Measurements from ENCODE around the gene ACMSD. TPM values are rescaled to one million over a fixed set of nuclear protein-coding genes. Genes with fewer than 3 reads are reported as not detected.

ACMSD gene
- polyA plus RNA-seq (2013) = not detected in 2 replicates

DNA sequence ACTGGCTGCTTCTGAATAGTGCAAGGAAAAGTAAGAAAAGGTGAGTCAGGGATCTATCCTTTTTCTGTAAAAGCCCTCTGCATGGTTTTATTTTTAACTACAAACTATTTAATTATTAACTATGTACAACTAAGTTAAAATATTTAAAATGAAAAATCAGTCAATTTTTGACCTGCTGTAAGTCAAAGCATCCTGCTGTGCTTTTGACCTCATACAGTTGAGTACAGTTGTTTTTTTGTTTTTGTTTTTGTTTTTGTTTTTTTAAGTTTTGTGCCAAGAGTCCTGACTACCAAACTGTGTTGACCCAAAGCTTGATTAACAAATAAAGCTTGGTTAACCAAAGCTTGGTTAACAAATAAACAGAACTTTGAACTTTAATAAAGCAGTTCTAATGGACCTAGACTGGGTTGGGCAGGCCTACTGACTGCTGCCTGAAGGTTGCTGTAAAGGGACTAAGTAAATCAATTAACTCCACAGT is at the start of gene ACMSD:
ACMSD (plus strand) TSS at position 474 of the 478 bp plus-strand sequence. CDS start 67 bp downstream, outside the sequence.
- Histone ChIP-seq H3K79me2 (ENCODE audit: control insufficient read depth, insufficient read depth, low read length, poor library complexity) (no peaks in the 10 kb centered on the region), H3K4ac (ENCODE audit: low read depth, low read length) (no peak within 1 kb of the TSS), H3K4me2 (ENCODE audit: low read length) (no peak within 1 kb of the TSS), H3K23ac (ENCODE audit: low read length) (no peak within 1 kb of the TSS), H2BK12ac (ENCODE audit: low read length) (no peak within 1 kb of the TSS), H3K27ac (ENCODE audit: low read depth, low read length) (no peak within 1 kb of the TSS), H3K14ac (ENCODE audit: low read length) (no peak within 1 kb of the TSS), H3K4me3 (ENCODE audit: low read depth, low read length) (no peak within 1 kb of the TSS), H4K12ac (ENCODE audit: low read depth, low read length) (no peak within 1 kb of the TSS), H3K9me3 (ENCODE audit: insufficient read depth, low read depth, low read length) (no peaks in the 10 kb centered on the region), H3K36me3 (ENCODE audit: control insufficient read depth in 1 of 2, insufficient read depth in 2 of 2, low read length in 2 of 2) (no peaks in the 10 kb centered on the region), H2AK5ac (ENCODE audit: low read length) (no peak within 1 kb of the TSS), H2BK5ac (ENCODE audit: low read depth, low read length, poor library complexity) (no peak within 1 kb of the TSS), H3K18ac (ENCODE audit: low read length) (no peak within 1 kb of the TSS), H3K9ac (ENCODE audit: low read length) (no peak within 1 kb of the TSS), H2AFZ (ENCODE audit: insufficient read depth, low read length, poor library complexity) (no peak within 1 kb of the TSS), H3K4me1 (ENCODE audit: control insufficient read depth in 1 of 2, insufficient read depth in 2 of 2, low read length in 2 of 2) (peaks cover 0 to 2% of the 10 kb centered on the region in 2 experiments), H4K8ac (ENCODE audit: low read depth, low read length) (no peak within 1 kb of the TSS), H4K91ac (ENCODE audit: low read depth, low read length) (no peak within 1 kb of the TSS), H2BK120ac (ENCODE audit: insufficient read depth, low read length, poor library complexity) (no peak within 1 kb of the TSS), H3K27me3 (ENCODE audit: insufficient read depth, low read length) (no peaks in the 10 kb centered on the region), H3K79me1 (ENCODE audit: low read length) (no peaks in the 10 kb centered on the region)
- no peak for DNase-seq

DNA sequence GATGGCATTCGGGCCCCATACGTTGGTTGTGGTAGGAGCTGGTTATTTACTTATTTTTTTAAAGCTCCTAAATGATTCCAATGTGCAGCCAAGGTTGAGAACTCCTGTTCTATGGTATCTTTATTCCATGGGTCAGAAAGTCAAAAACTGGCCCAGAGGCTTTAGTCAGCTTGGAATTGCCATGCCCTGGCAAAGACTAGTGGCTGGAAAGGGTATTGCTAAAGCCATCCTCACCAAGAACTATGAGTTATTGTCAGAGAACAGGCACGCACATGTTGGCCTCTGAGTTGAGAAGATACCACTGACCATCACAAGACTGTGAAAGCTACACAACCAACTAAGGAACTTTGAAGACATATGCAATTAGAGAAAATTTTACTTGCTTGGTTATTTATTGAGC is 47.9 kb upstream of the ACMSD start:
- no peaks in the 10 kb centered on the region for H3K36me3 ChIP-seq (ENCODE audit: control insufficient read depth in 1 of 2, insufficient read depth in 2 of 2, low read length in 2 of 2)
- no peak overlapping the region for H3K23ac ChIP-seq (ENCODE audit: low read length)
- H3K79me2 ChIP-seq (ENCODE audit: control insufficient read depth, insufficient read depth, low read length, poor library complexity) = no peaks in the 10 kb centered on the region
- H3K4me1 ChIP-seq (ENCODE audit: control insufficient read depth in 1 of 2, insufficient read depth in 2 of 2, low read length in 2 of 2) = no peaks in the 10 kb centered on the region
- H2AK5ac ChIP-seq (ENCODE audit: low read length) = no peak overlapping the region
- H2AFZ ChIP-seq (ENCODE audit: insufficient read depth, low read length, poor library complexity) = no peak overlapping the region
- H3K4ac ChIP-seq (ENCODE audit: low read depth, low read length) = no peak overlapping the region
- H3K4me2 ChIP-seq (ENCODE audit: low read length) = no peak overlapping the region
- H2BK12ac ChIP-seq (ENCODE audit: low read length) = no peak overlapping the region
- H4K91ac ChIP-seq (ENCODE audit: low read depth, low read length) = no peak overlapping the region
- H3K4me3 ChIP-seq (ENCODE audit: low read depth, low read length) = no peak overlapping the region
- H3K79me1 ChIP-seq (ENCODE audit: low read length) = no peaks in the 10 kb centered on the region
- no peak overlapping the region for H3K14ac ChIP-seq (ENCODE audit: low read length)
- no peak overlapping the region for H3K9ac ChIP-seq (ENCODE audit: low read length)
- no peak overlapping the region for H2BK5ac ChIP-seq (ENCODE audit: low read depth, low read length, poor library complexity)
- no peak overlapping the region for H4K12ac ChIP-seq (ENCODE audit: low read depth, low read length)
- no peak overlapping the region for H3K18ac ChIP-seq (ENCODE audit: low read length)
- no peak overlapping the region for H4K8ac ChIP-seq (ENCODE audit: low read depth, low read length)
- DNase-seq = peak in 1 of 2 donors; percentile 8
- H3K9me3 ChIP-seq (ENCODE audit: insufficient read depth, low read depth, low read length) = no peaks in the 10 kb centered on the region
- H3K27me3 ChIP-seq (ENCODE audit: insufficient read depth, low read length) = no peaks in the 10 kb centered on the region
- no peak overlapping the region for H2BK120ac ChIP-seq (ENCODE audit: insufficient read depth, low read length, poor library complexity)
- H3K27ac ChIP-seq (ENCODE audit: low read depth, low read length) = no peak overlapping the region
- WGBS (ENCODE audit: extremely low coverage, insufficient coverage, insufficient read length) = no CpG with 5 or more reads among the region's 3 CpGs

DNA sequence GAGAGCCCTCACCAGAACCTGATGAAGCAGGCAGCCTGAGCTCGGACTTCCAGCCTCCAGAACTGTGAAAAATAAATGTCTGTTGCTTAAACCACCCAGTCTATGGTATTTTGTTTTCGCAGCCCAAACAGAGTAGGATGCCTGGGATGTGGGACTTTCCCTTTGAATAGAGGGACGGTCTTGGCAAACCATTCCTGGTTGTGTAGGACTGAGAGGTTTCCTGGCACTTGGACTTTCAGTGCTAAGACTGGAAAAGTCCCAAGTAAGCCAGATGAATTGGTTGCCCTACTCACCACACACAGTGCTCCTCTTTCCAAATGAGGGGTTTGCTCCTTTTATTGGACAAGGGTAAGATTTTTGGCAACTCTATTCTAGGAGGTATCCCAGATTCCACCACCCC is 46.8 kb upstream of the ACMSD start:
- H3K4me3 ChIP-seq (ENCODE audit: low read depth, low read length) = no peak overlapping the region
- H2BK5ac ChIP-seq (ENCODE audit: low read depth, low read length, poor library complexity) = no peak overlapping the region
- H3K9me3 ChIP-seq (ENCODE audit: insufficient read depth, low read depth, low read length) = no peaks in the 10 kb centered on the region
- no peak overlapping the region for H2BK12ac ChIP-seq (ENCODE audit: low read length)
- H4K91ac ChIP-seq (ENCODE audit: low read depth, low read length) = no peak overlapping the region
- no peak overlapping the region for H3K27ac ChIP-seq (ENCODE audit: low read depth, low read length)
- no peak for DNase-seq
- H3K4ac ChIP-seq (ENCODE audit: low read depth, low read length) = no peak overlapping the region
- no peak overlapping the region for H2BK120ac ChIP-seq (ENCODE audit: insufficient read depth, low read length, poor library complexity)
- no peak overlapping the region for H3K9ac ChIP-seq (ENCODE audit: low read length)
- H3K79me1 ChIP-seq (ENCODE audit: low read length) = no peaks in the 10 kb centered on the region
- no peak overlapping the region for H3K18ac ChIP-seq (ENCODE audit: low read length)
- no CpG with 5 or more reads among the region's 3 CpGs for WGBS (ENCODE audit: extremely low coverage, insufficient coverage, insufficient read length)
- H3K4me2 ChIP-seq (ENCODE audit: low read length) = no peak overlapping the region
- no peak overlapping the region for H2AK5ac ChIP-seq (ENCODE audit: low read length)
- H4K8ac ChIP-seq (ENCODE audit: low read depth, low read length) = no peak overlapping the region
- H3K14ac ChIP-seq (ENCODE audit: low read length) = no peak overlapping the region
- no peaks in the 10 kb centered on the region for H3K36me3 ChIP-seq (ENCODE audit: control insufficient read depth in 1 of 2, insufficient read depth in 2 of 2, low read length in 2 of 2)
- H3K4me1 ChIP-seq (ENCODE audit: control insufficient read depth in 1 of 2, insufficient read depth in 2 of 2, low read length in 2 of 2) = no peaks in the 10 kb centered on the region
- no peak overlapping the region for H2AFZ ChIP-seq (ENCODE audit: insufficient read depth, low read length, poor library complexity)
- no peaks in the 10 kb centered on the region for H3K27me3 ChIP-seq (ENCODE audit: insufficient read depth, low read length)
- peak overlapping the region; percentile 61 for H3K23ac ChIP-seq (ENCODE audit: low read length)
- H3K79me2 ChIP-seq (ENCODE audit: control insufficient read depth, insufficient read depth, low read length, poor library complexity) = no peaks in the 10 kb centered on the region
- H4K12ac ChIP-seq (ENCODE audit: low read depth, low read length) = no peak overlapping the region

DNA sequence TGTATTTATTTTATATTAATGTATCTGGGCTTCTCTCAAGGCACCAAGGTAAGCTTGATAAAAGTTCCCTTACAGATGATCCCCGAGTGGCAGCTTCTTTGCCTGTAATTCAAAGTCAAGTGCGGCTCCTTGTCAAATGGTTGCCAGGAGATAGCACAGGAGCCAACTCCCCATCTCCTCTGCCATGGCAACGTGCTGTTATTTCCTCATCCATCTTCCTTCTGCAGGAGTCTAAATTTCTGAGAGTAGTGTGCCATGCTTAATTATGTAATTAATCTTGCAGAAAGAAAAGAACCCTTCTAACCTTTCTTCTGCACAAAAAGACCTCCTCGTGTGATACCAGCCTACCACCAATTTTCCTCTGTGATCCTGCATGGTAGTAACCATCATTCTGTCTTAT is 46.2 kb upstream of the ACMSD start:
- no peak overlapping the region for H3K18ac ChIP-seq (ENCODE audit: low read length)
- no peak overlapping the region for H2AFZ ChIP-seq (ENCODE audit: insufficient read depth, low read length, poor library complexity)
- no peak overlapping the region for H4K12ac ChIP-seq (ENCODE audit: low read depth, low read length)
- H4K91ac ChIP-seq (ENCODE audit: low read depth, low read length) = no peak overlapping the region
- H3K9ac ChIP-seq (ENCODE audit: low read length) = no peak overlapping the region
- H2BK12ac ChIP-seq (ENCODE audit: low read length) = no peak overlapping the region
- H3K4ac ChIP-seq (ENCODE audit: low read depth, low read length) = no peak overlapping the region
- no peak overlapping the region for H3K14ac ChIP-seq (ENCODE audit: low read length)
- no peaks in the 10 kb centered on the region for H3K27me3 ChIP-seq (ENCODE audit: insufficient read depth, low read length)
- no peaks in the 10 kb centered on the region for H3K79me2 ChIP-seq (ENCODE audit: control insufficient read depth, insufficient read depth, low read length, poor library complexity)
- H3K27ac ChIP-seq (ENCODE audit: low read depth, low read length) = no peak overlapping the region
- H2AK5ac ChIP-seq (ENCODE audit: low read length) = no peak overlapping the region
- H3K23ac ChIP-seq (ENCODE audit: low read length) = no peak overlapping the region
- WGBS (ENCODE audit: extremely low coverage, insufficient coverage, insufficient read length) = no CpG with 5 or more reads among the region's 4 CpGs
- no peak overlapping the region for H2BK5ac ChIP-seq (ENCODE audit: low read depth, low read length, poor library complexity)
- no peak overlapping the region for H2BK120ac ChIP-seq (ENCODE audit: insufficient read depth, low read length, poor library complexity)
- no peak for DNase-seq
- H3K4me1 ChIP-seq (ENCODE audit: control insufficient read depth in 1 of 2, insufficient read depth in 2 of 2, low read length in 2 of 2) = no peaks in the 10 kb centered on the region
- no peak overlapping the region for H4K8ac ChIP-seq (ENCODE audit: low read depth, low read length)
- H3K9me3 ChIP-seq (ENCODE audit: insufficient read depth, low read depth, low read length) = no peaks in the 10 kb centered on the region
- no peaks in the 10 kb centered on the region for H3K36me3 ChIP-seq (ENCODE audit: control insufficient read depth in 1 of 2, insufficient read depth in 2 of 2, low read length in 2 of 2)
- no peak overlapping the region for H3K4me2 ChIP-seq (ENCODE audit: low read length)
- no peak overlapping the region for H3K4me3 ChIP-seq (ENCODE audit: low read depth, low read length)
- no peaks in the 10 kb centered on the region for H3K79me1 ChIP-seq (ENCODE audit: low read length)

All from trophoblast cell (in vitro differentiated cells and primary cell).